ENCODE measurements around the gene PRKCE.

PRKCE gene

GRCh38 chr2:45843136-45843535, 191.7 kb downstream of the PRKCE start:
- DNase-seq (ENCODE audit: low read depth, low spot score): no peak
- Histone ChIP-seq H3K27ac (no peak overlapping the region), H3K9ac (ENCODE audit: insufficient read length) (no peak overlapping the region), H3K9me3 (ENCODE audit: low read depth, low read length) (no peaks in the 10 kb centered on the region), H3K36me3 (ENCODE audit: insufficient read depth, low read length) (no peaks in the 10 kb centered on the region), H3K4me3 (no peak overlapping the region)
- no peak for TF ChIP-seq POLR2AphosphoS5 (IDR thresholded peaks at IDR 0.05; ENCODE audit: borderline replicate concordance, low read depth, low read length)
- TF ChIP-seq EZH2 (IDR thresholded peaks at IDR 0.05): no peak
- no peak for TF ChIP-seq FOXP2 (optimal IDR thresholded peaks at IDR 0.05; ENCODE audit: control extremely low read depth, extremely low read length, insufficient read depth)

GRCh38 chr2:45844796-45845457, 193.5 kb downstream of the PRKCE start:
- H3K27ac ChIP-seq: no peak overlapping the region
- H3K9ac ChIP-seq (ENCODE audit: insufficient read length): no peak overlapping the region
- no peaks in the 10 kb centered on the region for H3K36me3 ChIP-seq (ENCODE audit: insufficient read depth, low read length)
- no peaks in the 10 kb centered on the region for H3K9me3 ChIP-seq (ENCODE audit: low read depth, low read length)
- TF ChIP-seq POLR2AphosphoS5 (IDR thresholded peaks at IDR 0.05; ENCODE audit: borderline replicate concordance, low read depth, low read length) (no peak), EZH2 (IDR thresholded peaks at IDR 0.05) (no peak), FOXP2 (optimal IDR thresholded peaks at IDR 0.05; ENCODE audit: control extremely low read depth, extremely low read length, insufficient read depth) (no peak)
- no peak for DNase-seq (ENCODE audit: low read depth, low spot score)
- no peak overlapping the region for H3K4me3 ChIP-seq

GRCh38 chr2:45845566-45845965, 194.1 kb downstream of the PRKCE start:
- no peak overlapping the region for H3K27ac ChIP-seq
- H3K4me3 ChIP-seq: no peak overlapping the region
- no peaks in the 10 kb centered on the region for H3K36me3 ChIP-seq (ENCODE audit: insufficient read depth, low read length)
- H3K9ac ChIP-seq (ENCODE audit: insufficient read length): no peak overlapping the region
- no peak for TF ChIP-seq POLR2AphosphoS5 (IDR thresholded peaks at IDR 0.05; ENCODE audit: borderline replicate concordance, low read depth, low read length)
- TF ChIP-seq FOXP2 (optimal IDR thresholded peaks at IDR 0.05; ENCODE audit: control extremely low read depth, extremely low read length, insufficient read depth): no peak
- no peak for TF ChIP-seq EZH2 (IDR thresholded peaks at IDR 0.05)
- H3K9me3 ChIP-seq (ENCODE audit: low read depth, low read length): no peaks in the 10 kb centered on the region
- no peak for DNase-seq (ENCODE audit: low read depth, low spot score)

GRCh38 chr2:45849491-45850283, 198.2 kb downstream of the PRKCE start:
- Histone ChIP-seq H3K4me3 (no peak overlapping the region), H3K9ac (ENCODE audit: insufficient read length) (no peak overlapping the region), H3K9me3 (ENCODE audit: low read depth, low read length) (no peaks in the 10 kb centered on the region), H3K36me3 (ENCODE audit: insufficient read depth, low read length) (no peaks in the 10 kb centered on the region), H3K27ac (no peak overlapping the region)
- DNase-seq (ENCODE audit: low read depth, low spot score): no peak
- TF ChIP-seq EZH2 (IDR thresholded peaks at IDR 0.05) (no peak), FOXP2 (optimal IDR thresholded peaks at IDR 0.05; ENCODE audit: control extremely low read depth, extremely low read length, insufficient read depth) (no peak), POLR2AphosphoS5 (IDR thresholded peaks at IDR 0.05; ENCODE audit: borderline replicate concordance, low read depth, low read length) (no peak)

- Histone ChIP-seq H3K27ac (no peak overlapping the region), H3K4me3 (no peak overlapping the region), H3K9me3 (ENCODE audit: low read depth, low read length) (no peaks in the 10 kb centered on the region), H3K9ac (ENCODE audit: insufficient read length) (no peak overlapping the region), H3K36me3 (ENCODE audit: insufficient read depth, low read length) (no peaks in the 10 kb centered on the region)
- DNase-seq (ENCODE audit: low read depth, low spot score): no peak
- no peak for TF ChIP-seq POLR2AphosphoS5 (IDR thresholded peaks at IDR 0.05; ENCODE audit: borderline replicate concordance, low read depth, low read length)
- TF ChIP-seq EZH2 (IDR thresholded peaks at IDR 0.05): no peak
- no peak for TF ChIP-seq FOXP2 (optimal IDR thresholded peaks at IDR 0.05; ENCODE audit: control extremely low read depth, extremely low read length, insufficient read depth)
Observed at GRCh38 chr2:45850558-45850957, 199.1 kb downstream of the PRKCE start.

GRCh38 chr2:45851111-45851510, 199.6 kb downstream of the PRKCE start:
- H3K9me3 ChIP-seq (ENCODE audit: low read depth, low read length): no peaks in the 10 kb centered on the region
- no peak for TF ChIP-seq FOXP2 (optimal IDR thresholded peaks at IDR 0.05; ENCODE audit: control extremely low read depth, extremely low read length, insufficient read depth)
- TF ChIP-seq EZH2 (IDR thresholded peaks at IDR 0.05): no peak
- no peak for TF ChIP-seq POLR2AphosphoS5 (IDR thresholded peaks at IDR 0.05; ENCODE audit: borderline replicate concordance, low read depth, low read length)
- H3K9ac ChIP-seq (ENCODE audit: insufficient read length): no peak overlapping the region
- H3K36me3 ChIP-seq (ENCODE audit: insufficient read depth, low read length): no peaks in the 10 kb centered on the region
- no peak for DNase-seq (ENCODE audit: low read depth, low spot score)
- no peak overlapping the region for H3K4me3 ChIP-seq
- no peak overlapping the region for H3K27ac ChIP-seq

- H3K9me3 ChIP-seq (ENCODE audit: low read depth, low read length): no peaks in the 10 kb centered on the region
- DNase-seq (ENCODE audit: low read depth, low spot score): no peak
- H3K9ac ChIP-seq (ENCODE audit: insufficient read length): no peak overlapping the region
- no peak overlapping the region for H3K27ac ChIP-seq
- TF ChIP-seq POLR2AphosphoS5 (IDR thresholded peaks at IDR 0.05; ENCODE audit: borderline replicate concordance, low read depth, low read length) (no peak), FOXP2 (optimal IDR thresholded peaks at IDR 0.05; ENCODE audit: control extremely low read depth, extremely low read length, insufficient read depth) (no peak), EZH2 (IDR thresholded peaks at IDR 0.05) (no peak)
- no peak overlapping the region for H3K4me3 ChIP-seq
- no peaks in the 10 kb centered on the region for H3K36me3 ChIP-seq (ENCODE audit: insufficient read depth, low read length)
Observed at GRCh38 chr2:45851576-45852304, 200.3 kb downstream of the PRKCE start.
